Fibroblast of lung (primary cell): Measurements from ENCODE around the gene IP6K3.

Experiments used
- CTCF ChIP-seq, 2 donors: IDR thresholded peaks in 1 of 2; conservative IDR thresholded peaks in 1 of 2; 1 replicate in 1 of 2; 2 replicates in 1 of 2; pipeline ENCODE4 v1.5.1; 2011 to 2012; ENCODE audit warnings: low read length in 2 of 2, control low read depth in 1 of 2, inconsistent platforms in 1 of 2, low read depth in 1 of 2, mild to moderate bottlenecking in 1 of 2
- EZH2 ChIP-seq: IDR thresholded peaks from 2 replicates; pipeline ENCODE4 v1.5.1; 2012; ENCODE audit warnings: low read length, control low read depth, mild to moderate bottlenecking; ENCODE audit errors: missing control alignments

GRCh38 chr6:33699739-33700138 lies 47.0 kb downstream of the IP6K3 start:
- TF ChIP-seq CTCF (conservative IDR thresholded peaks at IDR 0.05 in 1 of 2, IDR thresholded peaks at IDR 0.05 in 1 of 2; ENCODE audit: low read depth in 1 of 2, low read length in 2 of 2), result no peak
- no peak for TF ChIP-seq EZH2
